Liver (tissue), 3 donors: ENCODE measurements around the gene DUS3L.

ENCODE experiments used
- CTCF ChIP-seq: fragments of 150-350 bp; IDR thresholded peaks from 2 replicates; pipeline ENCODE4 v1.5.1; 2017; ENCODE audit warnings: improper control_type of control experiment, low read depth, low read length; ENCODE audit not compliant: missing input control
- TAF1 ChIP-seq: conservative IDR thresholded peaks from 2 replicates; pipeline ENCODE4 v1.6.1; 2016; ENCODE audit warnings: antibody characterized with exemption, mild to moderate bottlenecking
- donor health status: healthy.
- donor health status: healthy.

DNA sequence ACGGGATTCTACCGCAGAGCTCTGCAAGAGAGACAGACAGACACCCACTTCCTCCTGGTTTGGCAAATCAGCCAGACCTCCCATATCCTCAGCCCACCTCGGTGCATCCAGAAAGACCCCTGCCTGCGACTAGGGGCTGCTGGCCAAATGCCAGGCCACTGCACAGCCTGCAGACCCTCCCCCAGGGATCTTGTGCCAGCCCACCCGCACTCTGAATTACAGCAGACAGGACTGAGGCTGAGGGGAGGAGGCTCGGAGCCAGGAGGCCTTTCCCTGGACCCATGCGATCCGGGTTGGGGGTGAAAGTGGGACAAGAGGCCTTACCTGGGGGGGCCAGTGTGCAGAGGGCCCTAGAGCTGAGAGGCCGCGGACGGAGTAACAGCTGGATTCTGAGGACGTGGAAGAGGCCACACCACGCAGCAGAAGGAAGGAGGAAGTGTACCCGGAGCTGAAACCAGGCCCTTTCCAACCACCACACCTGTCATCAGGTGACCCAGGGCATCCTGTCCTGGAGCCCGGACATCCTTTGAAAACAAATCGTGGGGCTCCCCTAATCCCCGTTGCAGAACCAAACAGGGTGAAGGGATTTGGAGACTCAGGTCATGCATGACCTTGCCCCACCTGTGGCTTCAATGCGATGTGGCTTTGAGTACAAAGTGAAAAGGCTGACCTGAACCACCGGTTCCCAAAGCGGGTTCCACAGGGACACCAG, 47.5 kb upstream of the DUS3L start:
- no peak for TF ChIP-seq CTCF
- TF ChIP-seq TAF1, result no peak
